GM23248 (cell line): ENCODE measurements around the gene OCLN.

Experiments used
- EZH2 ChIP-seq: fragments of 200-600 bp; sonication (generic); IDR thresholded peaks from 2 replicates; pipeline ENCODE4 v1.6.1; 2018; ENCODE audit warnings: antibody characterized with exemption, mild to moderate bottlenecking; ENCODE audit not compliant: insufficient read depth, poor library complexity, severe bottlenecking
- EZH2phosphoT487 ChIP-seq: fragments of 200-600 bp; sonication (generic); IDR thresholded peaks from 2 replicates; pipeline ENCODE4 v1.6.1; 2018; ENCODE audit warnings: antibody characterized with exemption, moderate library complexity, mild to moderate bottlenecking, low read depth; ENCODE audit not compliant: insufficient read depth

- no peak for TF ChIP-seq EZH2
- TF ChIP-seq EZH2phosphoT487, result no peak
Measured at GRCh38 chr5:69450116-69450515, 42.5 kb upstream of the OCLN start.
